ENCODE data around the gene TRIM9.
"Not testable (repeated sequence)": the region's sequence is repeated elsewhere in the genome, so short reads cannot be mapped to it uniquely, and the experiment has no call there.

The TRIM9 gene

DNA sequence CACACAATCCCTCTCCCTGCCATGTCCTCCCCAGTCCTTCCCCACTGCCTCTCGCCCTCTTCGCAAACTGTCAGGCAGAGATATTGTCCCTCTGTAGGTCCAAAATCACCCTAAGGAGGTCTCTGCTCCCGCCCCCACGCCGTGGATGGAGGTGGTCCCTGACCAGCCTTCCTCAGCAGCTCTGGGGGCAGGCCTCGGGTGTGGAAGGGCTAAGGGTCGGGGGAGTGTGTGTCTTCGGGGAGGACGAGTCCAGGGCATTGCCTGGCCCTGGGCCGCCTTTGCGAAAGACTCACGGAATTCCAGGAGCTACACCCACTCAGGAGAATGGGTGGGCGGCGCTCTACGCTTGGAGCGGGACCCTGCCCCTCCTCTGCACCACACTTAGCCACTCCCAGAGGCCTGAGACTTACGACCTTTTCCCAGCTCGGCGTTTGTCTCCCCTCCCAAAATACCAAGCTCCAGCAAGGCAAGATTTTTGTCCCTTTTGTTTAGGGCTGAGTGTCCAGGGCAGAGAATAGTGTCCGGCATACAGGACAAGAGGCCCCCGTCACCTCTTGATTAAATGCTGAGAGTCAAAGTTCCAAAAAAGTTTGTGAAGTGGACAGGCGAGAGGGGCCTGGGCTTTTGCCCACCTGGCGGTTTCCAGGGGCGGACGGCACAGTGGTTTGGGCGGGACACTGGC, 151.5 kb downstream of the TRIM9 start:
- H3K27ac ChIP-seq = no peak overlapping the region; the same call in 1 of the 2 replicates
- TF ChIP-seq, protein P1, sequence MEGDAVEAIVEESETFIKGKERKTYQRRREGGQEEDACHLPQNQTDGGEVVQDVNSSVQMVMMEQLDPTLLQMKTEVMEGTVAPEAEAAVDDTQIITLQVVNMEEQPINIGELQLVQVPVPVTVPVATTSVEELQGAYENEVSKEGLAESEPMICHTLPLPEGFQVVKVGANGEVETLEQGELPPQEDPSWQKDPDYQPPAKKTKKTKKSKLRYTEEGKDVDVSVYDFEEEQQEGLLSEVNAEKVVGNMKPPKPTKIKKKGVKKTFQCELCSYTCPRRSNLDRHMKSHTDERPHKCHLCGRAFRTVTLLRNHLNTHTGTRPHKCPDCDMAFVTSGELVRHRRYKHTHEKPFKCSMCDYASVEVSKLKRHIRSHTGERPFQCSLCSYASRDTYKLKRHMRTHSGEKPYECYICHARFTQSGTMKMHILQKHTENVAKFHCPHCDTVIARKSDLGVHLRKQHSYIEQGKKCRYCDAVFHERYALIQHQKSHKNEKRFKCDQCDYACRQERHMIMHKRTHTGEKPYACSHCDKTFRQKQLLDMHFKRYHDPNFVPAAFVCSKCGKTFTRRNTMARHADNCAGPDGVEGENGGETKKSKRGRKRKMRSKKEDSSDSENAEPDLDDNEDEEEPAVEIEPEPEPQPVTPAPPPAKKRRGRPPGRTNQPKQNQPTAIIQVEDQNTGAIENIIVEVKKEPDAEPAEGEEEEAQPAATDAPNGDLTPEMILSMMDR (conservative IDR thresholded peaks at IDR 0.05) = no peak
- no peak for TF ChIP-seq ZFX (IDR thresholded peaks at IDR 0.05)

DNA sequence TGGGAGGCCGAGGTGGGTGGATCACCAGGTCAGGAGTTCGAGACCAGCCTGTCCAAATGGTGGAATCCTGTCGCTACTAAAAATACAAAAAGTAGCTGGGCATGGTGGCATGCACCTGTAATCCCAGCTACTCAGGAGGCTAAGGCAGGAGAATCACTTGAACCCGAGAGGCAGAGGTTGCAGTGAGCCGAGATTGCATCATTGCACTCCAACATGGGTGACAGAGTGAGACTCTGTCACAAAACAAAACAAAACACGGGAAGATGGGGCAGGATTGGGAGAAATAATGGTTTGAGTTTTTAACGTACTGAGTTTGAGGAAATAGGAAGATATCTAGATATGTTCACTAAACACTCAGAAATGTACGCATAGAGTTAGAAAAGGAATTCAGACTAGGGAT, 153.3 kb downstream of the TRIM9 start:
- not testable (repeated sequence) for H3K27ac ChIP-seq

DNA sequence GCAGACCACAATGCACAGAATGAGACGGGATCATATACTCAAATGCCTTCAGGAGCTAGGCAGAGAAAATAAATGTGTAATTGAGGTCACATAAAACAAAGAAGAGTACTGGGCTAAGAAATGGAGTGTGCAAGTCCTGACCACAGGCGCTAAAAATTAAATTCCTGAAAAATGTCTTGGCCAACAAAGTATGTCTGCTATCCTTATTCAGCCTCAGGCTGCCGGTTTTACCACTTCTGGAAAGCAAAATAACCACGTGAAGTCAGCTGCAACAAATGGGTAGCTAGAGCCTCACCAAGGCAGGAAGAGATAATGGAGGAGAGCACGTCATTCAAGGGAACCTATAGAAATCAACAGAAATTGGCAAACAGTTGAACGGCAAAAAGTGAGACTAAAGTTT, 153.8 kb downstream of the TRIM9 start:
- no peak overlapping the region for H3K27ac ChIP-seq
- TF ChIP-seq ZFX (IDR thresholded peaks at IDR 0.05) = no peak
- TF ChIP-seq, protein P1 (conservative IDR thresholded peaks at IDR 0.05) = no peak

DNA sequence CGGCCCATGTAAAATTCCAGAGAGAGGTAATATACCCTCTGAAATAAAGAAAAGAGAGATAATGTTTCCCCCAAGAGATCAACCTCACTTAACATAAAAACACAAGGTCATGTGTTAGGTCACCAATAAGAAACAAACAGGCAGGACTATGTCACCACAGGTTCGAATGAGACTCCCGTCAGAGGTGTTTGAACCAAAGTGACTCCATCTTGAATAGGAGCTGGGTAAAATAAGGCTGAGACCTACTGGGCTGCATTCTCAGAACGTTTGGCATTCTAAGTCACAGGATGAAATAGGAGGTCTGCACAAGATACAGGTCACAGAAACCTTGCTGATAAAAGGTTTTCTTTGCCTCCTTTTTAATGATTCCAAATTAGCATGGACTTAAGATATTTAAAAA, 157.1 kb downstream of the TRIM9 start:
- no peak for TF ChIP-seq ZFX (IDR thresholded peaks at IDR 0.05)
- TF ChIP-seq, protein P1 (conservative IDR thresholded peaks at IDR 0.05) = no peak
- H3K27ac ChIP-seq = no peak overlapping the region

DNA sequence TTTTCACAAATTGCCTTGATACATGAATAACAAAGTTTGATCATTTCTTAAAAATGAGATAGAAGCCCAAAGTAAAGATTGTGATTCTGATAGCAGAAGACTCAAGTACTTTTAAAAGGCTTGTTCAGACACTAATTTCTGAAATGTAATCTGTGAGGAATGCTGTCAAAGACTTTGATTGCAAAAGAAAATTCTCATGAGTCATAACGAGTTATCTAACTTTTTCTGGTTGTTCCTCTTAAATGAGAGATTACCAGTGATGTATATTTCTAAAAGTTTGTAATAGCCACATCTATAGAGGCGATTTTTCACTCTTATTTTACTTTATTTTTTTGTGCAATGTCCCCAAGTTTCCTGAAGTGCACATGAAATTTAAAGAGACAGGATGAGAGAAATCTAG, 157.6 kb downstream of the TRIM9 start:
- TF ChIP-seq ZFX (IDR thresholded peaks at IDR 0.05) = no peak
- TF ChIP-seq, protein P1 (conservative IDR thresholded peaks at IDR 0.05) = no peak
- H3K27ac ChIP-seq = no peak overlapping the region

DNA sequence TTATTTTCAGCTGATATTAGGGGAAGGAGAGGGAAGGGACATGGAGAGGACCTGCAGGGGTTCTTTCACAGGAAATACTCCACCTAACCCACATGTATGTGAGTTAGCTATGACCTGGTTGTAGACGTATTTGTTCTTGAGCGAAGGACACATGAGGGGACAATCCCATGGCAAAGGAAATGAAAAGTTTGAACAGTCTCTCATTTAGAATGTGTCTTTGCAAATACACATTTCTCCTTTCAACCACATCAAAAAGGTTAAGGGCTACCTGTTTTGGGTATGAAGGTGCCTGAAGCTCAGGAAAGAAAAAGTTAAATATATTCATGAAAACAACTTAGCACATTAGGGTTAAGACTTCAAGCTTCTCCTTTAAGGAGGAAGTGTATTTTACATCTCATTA, 158.0 kb downstream of the TRIM9 start:
- no peak overlapping the region for H3K27ac ChIP-seq
- no peak for TF ChIP-seq ZFX (IDR thresholded peaks at IDR 0.05)
- TF ChIP-seq, protein P1 (conservative IDR thresholded peaks at IDR 0.05) = no peak

DNA sequence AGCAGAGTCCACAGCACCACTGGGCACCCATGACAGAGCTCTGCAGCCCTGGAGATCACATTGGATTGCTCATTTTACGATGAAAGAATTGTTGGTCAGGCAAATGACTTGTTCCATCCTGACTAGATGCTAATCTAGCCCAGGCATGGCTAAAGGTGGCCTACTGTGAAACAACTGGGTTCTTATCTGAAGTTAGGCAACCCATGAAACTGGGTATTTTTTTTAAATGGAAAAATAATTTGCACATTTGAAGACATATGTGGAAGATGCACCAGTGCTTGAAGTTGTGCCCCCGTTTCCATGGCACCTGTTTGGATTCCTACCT, 158.9 kb downstream of the TRIM9 start:
- no peak overlapping the region for H3K27ac ChIP-seq
- no peak for TF ChIP-seq ZFX (IDR thresholded peaks at IDR 0.05)
- TF ChIP-seq, protein P1 (conservative IDR thresholded peaks at IDR 0.05) = no peak
